Myocyte (in vitro differentiated cells): ENCODE results near the gene MOB3B. TPM values are rescaled to one million over a fixed set of nuclear protein-coding genes. Genes with fewer than 3 reads are reported as not detected.
"Not testable (repeated sequence)": the region's sequence is repeated elsewhere in the genome, so short reads cannot be mapped to it uniquely, and the experiment has no call there.

Experiments used
- DNase-seq: peaks from one replicate; pipeline ENCODE4 v3.0.0-alpha.2; 2012; ENCODE audit warnings: low read depth
- total RNA-seq: library from RNA; depleted of rRNA; stranded (reverse); fragments of >200 nt; gene quantifications from 2 replicates; pipeline ENCODE4 v1.2.3, GENCODE V29; 2014

The MOB3B gene
- total RNA-seq, 1 donor from 2014 or later, result not detected

DNA sequence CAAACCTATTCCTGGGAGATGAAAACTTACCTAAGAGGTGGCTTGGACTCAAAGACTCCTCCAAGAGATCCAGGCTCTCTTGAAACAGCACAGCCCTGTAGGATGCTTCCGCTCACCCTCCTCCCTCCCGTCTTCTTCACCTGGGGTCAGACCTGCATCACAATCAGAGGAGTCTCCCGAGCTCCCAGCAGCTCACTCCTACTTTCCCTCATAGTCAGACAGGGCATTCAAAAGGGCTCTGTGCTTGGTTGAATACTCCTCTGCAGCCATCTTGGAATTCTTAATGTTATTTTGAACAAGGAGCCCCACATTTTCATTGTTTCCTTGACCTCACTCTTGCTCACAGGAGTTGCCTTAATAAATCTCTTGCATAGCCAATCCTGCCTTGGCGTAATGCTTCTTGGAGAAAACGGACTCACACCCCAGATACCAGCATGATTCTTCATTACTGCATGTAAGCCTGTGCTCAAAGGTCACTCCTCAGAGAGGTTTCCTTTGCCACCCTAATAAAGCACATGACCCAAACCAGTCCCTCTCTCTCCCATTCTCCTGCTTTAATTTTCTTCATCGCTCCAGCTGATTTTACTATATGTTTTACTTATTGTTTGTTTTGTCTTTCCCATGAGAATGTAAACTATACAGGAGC, 52.6 kb downstream of the MOB3B start:
- no peak for DNase-seq

DNA sequence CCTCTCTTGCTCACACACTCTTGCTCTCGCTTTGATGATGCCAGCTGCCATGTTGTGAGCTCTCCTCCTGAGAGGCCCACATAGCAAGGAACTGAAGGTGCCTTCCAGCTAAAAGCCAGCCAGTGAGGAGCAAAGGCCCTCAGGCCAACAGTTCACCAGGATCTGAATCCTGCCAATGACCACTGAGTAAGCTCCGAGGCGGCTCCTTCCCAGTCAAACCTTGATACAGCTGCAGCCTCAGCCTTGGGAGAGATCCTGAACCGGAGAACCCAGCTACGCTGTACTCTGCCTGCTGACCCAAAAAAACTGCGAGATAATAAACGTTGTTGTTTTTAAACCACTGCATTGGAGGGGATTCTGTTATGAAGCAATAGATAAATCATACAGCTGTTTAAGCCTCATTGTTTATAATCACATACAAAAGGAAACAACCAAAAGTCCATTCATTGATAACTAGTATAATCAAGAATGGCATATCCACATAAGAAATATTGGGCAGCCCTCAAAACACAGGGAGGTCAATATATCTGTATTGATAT, 54.5 kb downstream of the MOB3B start:
- DNase-seq, result no peak

DNA sequence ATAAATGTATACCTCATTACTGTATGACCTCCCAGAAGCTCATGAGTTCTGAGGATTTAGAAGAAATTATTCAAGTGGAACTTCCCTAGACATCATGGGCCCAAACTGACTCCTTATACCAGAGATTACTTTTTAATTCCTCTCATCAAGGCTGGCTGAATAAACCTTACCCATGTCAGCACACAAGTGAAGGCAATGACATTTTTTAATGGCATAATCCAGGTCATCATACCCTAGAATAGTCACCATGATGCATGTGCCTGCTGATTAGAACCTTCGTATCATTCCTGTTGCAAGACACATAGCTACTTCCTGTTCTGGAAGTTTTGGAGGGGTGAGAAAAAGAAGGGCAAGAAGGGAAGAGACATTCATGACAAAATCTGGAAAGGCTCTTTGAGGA, 55.3 kb downstream of the MOB3B start:
- no peak for DNase-seq

DNA sequence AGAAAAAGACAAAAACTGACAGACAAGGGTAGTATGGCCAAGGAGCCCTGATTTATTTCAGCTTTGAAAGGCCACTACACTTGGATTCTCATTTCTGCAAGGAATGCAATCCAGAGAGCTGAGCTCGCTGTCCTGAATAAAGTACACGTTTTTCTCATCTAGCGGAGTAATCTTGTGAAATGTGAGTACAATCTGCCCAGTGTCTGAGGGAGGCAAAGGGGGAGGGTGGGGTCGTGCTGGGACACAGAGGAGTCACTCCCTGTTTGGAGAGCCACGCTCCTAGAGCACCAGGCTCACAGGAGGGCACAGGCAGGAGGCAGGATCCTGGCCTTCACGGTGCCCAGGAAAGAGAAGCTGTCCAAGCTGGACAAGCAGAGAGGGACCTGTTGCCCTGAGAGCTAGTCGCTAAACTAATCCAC, 56.5 kb downstream of the MOB3B start:
- no peak for DNase-seq

DNA sequence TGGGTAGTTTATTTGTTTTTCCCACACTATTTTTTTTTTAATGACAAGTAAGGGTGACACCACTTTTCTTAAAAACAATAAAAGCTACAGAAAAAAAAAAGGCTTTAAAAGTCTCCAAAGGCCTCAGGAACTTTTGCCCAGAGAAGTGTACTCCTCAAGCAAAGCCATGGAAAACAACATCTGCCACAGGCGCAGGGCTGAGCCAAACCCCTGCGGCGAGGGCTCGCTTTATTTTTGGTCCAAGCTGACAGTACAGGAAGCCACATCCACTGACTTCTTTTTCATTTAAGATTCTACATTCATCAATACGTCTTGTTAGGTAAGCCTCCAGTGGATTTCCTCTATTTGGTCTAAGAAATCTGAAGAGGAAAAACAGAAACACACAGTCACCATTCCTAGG, 57.4 kb downstream of the MOB3B start:
- peak; percentile 20 for DNase-seq

DNA sequence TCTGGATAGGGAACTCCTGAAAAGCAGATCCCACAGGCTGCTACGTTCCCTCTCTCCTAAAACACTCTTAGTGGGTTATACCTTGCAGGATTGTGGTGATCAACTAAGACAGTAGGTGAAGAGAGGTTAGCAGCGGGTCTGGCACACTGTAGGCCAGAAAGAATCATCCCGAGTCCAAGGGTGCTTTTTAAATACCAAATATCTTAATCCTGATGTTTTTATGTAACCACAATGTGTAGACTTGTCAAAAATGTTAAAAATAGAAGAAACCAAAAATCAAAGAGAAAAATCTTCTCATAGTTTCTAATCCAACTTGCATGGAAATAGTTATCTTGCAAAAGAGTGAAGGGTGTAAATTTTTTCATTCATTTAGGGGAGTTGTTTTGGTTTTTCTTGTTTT, 57.8 kb downstream of the MOB3B start:
- no peak for DNase-seq

DNA sequence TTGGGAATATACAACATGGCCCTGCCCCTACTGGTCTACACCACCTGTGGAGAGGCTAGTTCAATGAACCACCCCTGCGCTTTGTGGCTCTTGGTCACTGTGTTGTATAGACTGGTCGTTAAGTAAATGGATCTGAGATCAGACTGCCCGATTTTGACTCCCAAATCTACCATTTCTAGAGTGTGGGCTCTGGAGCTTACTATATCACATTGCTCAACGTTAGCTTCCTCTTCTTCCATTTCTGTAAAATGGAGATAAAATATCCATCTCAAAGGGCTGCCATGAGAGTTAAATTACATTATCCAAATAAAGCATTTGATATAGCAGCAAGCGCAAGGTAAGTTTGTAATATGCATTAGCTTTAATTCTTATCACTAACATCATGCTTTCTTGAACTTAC, 58.2 kb downstream of the MOB3B start:
- DNase-seq, result no peak

DNA sequence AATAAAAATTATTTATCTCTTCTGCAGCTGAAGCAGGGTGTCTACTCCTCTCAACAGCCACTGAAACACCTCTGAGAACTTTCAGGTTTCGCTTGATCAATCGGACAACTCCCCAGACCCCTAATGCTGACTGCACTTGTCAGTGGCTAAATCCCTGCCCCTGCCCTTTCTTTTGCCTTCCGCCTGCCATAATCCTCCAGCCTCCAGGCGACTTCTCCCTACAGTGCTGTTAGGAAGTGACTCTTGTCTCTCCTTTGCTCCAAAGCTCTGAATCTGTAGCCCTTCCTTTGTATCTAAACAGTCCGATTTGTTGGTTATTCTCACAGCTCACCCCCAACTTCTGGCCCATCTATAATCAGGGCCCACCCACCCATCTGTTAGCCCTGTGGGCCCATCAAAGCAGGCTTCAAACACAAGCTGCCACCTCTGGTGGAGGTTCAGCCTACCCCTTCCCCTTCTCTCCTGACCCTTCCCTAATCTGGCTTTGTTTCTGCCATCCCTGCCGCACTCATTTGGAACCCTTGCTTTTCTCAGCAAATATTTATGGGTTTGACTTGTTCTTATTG, 59.2 kb downstream of the MOB3B start:
- no peak for DNase-seq

DNA sequence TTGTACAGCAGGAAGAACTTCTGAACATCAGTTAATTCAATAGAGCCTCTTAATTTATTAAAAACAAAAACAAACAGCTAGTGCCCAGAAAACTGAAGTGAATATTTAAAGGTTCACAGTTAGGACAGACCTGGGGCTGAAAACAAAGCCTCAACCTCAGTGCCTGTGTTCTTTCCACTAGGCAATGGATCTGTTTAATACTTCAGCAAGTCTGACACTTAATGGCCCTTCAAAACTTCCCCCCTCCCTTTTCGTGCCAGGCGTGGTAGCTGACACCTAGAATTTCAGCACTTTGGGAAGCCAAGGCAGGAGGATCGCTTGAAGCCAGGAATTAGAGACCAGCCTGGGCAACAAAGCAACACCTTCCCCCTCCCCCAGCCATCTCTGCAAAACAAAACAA, 60.1 kb downstream of the MOB3B start:
- no peak for DNase-seq

DNA sequence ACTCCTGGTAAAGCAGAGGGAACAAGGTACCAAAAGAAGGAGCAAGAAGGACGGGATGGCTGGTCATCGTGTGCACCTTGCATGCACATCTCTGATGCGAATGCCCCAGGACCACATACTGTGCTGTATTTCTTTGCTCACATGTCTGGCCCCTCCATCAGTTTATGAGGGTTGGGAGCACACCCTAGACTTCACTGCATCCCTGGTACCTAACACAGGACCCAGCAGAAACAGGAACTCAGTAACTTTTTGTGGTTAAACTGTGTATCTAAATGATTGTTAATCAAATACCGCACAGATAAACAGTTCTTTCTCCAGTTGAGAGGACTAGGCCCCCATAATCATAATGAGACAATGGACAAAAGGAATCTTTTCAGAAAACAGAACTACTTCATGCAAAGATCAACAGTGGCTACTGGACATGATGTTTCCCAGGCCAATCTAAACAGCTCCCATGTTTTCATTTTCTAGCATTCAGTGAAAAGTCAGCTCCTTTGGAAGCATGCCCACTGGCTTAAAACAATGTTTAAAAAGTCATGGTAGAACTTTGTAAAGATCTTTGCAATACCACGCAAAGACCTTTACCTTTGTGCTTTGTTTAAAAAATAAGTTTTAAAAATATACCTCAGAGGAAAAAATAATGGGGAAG, 61.0 kb downstream of the MOB3B start:
- DNase-seq, result no peak

DNA sequence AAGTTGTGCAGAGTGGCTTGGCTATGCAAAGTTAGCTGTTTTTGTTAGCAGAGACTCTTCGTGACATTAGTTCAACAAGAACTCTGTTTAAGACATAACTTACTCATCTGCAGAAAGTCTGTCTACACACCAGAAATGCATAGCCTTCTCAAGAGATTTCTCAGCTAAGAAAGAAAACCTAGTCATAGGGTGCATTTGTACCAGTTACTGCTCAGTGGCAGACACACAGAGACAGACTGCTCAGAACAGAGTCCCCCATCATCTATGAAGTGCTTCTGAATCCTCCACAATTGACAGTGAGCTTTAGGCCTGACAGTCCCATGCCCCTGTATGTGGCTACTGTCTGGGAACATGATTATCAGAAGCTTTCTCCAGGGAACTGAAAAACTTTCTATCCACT, 61.6 kb downstream of the MOB3B start:
- no peak for DNase-seq

DNA sequence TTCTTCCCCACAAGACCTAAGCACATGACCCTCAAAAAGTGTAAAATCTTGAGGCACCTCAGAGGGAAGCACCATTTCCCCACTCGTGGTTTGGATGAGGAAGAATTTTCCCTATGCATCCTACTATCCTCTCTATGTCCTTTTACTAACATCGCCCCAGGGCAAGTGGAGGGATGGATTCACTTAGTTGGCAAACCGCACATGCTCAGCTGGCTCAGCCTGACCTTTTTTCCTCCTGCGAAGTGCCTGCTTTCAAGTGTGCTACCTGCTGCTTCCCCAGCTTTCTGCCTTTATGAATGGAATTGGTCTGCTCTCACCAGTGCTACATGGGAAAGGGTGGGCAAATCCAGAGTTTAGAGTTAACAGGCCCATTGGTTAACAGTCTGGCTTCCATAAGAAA, 62.1 kb downstream of the MOB3B start:
- DNase-seq, result no peak

DNA sequence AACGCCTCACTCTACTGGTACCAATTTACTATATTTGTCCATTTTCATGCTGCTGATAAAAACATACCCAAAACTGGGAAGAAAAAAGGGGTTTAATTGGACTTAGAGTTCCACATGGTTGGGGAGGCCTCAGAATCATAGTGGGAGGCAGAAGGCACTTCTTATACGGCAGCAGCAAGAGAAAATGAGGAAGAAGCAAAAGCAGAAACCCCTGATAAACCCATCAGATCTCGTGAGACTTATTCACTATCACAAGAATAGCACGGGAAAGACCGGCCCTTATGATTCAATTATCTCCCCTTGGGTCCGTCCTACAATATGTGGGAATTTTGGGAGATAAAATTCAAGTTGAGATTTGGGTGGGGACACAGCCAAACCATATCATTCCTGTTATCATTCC, 63.1 kb downstream of the MOB3B start:
- DNase-seq, result not testable (repeated sequence)

DNA sequence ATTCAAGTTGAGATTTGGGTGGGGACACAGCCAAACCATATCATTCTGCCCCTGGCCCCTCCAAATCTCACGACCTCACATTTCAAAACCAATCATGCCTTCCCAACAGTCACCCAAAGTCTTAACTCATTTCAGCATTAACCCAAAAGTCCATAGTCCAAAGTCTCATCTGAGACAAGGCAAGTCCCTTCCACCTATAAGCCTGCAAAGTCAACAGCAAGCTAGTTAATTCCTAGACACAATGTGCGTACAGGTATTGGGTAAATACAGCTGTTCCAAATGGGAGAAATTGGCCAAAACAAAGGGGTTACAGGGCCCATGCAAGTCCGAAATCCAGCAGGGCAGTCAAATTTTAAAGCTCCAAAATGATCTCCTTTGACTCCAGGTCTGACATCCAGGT, 64.7 kb downstream of the MOB3B start:
- DNase-seq, result not testable (repeated sequence)

DNA sequence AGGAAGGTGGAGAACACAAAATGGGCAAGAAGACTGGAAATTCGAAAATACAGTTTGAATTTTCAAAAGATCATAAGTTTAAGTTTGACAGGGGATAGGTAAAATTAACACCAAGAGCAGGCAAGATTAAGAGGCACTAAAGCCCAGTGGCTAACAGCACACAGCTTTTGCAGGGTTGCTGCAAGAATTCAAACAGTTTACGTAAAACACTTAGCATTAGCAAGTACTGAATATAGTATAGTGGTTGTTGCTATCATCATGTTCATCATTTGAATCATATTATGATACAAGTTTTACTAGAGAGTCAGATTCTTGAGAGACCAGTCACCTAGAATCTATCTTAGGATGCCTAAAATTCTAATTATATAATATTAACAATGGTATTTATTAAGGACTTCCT, 66.8 kb downstream of the MOB3B start:
- DNase-seq, result no peak

DNA sequence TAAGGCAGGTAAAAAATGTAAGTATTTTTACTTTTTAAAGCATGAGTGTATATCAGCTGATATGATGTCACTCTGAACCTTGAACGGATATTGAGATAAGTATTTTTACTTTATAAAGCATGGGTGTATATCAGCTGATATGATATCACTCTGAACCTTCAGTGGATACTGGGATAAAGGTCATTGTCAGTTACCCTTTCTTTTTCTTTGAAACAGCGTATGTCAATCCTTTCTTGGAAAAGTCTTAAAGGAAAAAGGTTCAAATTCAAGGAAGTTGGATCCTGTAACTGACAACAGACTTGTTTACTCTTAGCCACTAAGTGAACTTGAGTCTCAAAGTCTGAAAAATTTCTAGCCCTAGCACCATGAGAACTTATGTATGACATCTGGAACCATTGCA, 67.2 kb downstream of the MOB3B start:
- DNase-seq, result no peak

DNA sequence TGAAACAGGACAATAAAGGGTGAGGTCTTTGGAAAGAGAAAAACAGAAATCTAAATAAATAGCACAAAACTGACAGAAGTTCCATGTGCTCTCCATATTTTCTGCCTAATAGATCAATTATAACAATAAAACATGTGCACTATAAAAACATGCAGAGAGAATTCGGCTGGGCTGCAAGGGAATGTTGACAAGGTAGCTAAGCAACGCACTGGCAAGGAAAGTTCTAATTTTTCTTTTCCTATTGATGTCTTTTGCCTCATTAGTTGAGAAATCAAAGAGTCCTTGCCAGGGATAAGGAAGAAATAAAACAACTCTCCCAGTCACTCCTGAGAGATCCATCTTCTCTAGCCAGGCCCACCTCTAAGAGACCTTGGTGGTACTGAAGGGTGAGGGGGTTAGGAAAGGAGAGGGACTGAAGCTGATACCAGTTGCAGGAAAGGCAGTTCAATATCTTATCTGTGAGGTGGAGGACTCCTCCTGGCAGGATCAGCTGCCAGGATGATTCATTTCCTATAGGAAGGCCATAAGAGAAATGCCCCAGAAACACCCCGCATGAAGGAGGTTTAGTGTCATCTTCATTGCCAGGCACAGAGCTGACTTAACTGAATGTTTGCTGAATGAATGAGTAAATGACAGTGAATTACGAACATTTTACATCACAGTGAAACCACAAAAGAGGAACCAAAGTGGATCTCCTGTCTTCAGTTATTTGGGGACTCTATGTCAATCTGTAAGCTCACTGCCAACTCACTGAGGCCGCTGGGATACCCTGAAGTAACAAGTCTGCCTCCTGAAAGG, 69.2 kb downstream of the MOB3B start:
- no peak for DNase-seq

DNA sequence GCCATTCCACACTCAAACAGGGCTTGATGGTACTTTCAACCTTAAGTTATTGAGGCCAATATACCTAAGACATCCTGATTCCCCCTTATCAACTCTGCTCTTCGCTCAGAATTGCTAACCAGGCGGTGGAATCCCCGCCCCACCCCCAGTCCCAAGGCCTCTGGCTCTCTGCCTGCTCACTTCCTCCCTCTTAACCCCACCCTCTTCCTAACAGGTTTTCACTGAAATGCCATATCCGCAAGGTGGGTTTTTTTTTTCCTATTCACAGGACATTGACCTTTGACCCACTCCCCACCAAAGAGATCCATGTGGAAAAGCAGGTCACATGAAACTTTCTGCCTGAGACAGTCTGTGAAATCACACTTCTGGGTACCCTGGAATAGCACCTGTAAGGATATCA, 72.2 kb downstream of the MOB3B start:
- DNase-seq, result no peak

DNA sequence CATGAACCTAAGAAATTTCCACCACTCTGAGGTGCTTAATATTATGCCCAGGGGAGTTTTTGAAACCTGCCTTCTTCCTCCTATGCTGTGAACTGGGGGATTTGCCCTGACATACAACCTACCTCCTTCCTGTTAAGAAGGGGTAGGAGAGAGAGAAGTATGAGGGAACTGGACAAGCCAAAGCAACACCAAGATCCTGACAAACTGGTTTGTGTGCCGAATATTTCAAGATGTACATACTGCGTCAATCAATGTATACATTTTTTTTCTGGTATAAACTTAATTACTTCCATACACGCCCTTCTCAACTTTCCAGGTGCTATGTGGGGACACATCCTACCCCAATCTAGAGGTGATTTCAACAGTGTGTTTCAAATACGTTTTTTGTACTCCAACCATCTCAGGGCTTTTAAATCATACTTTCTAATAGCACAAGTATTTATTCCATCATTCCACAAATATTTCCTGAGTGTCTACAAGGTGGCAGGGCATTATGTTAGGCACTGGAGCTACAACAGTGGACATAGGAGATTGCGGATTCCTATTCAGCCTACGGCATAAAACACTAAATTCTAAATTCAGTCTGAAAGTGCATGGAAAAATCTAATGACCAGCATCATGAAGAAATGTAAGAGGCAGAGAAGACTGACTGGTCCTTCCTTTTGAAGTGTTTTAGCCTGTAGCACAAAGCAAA, 75.6 kb downstream of the MOB3B start:
- no peak for DNase-seq

DNA sequence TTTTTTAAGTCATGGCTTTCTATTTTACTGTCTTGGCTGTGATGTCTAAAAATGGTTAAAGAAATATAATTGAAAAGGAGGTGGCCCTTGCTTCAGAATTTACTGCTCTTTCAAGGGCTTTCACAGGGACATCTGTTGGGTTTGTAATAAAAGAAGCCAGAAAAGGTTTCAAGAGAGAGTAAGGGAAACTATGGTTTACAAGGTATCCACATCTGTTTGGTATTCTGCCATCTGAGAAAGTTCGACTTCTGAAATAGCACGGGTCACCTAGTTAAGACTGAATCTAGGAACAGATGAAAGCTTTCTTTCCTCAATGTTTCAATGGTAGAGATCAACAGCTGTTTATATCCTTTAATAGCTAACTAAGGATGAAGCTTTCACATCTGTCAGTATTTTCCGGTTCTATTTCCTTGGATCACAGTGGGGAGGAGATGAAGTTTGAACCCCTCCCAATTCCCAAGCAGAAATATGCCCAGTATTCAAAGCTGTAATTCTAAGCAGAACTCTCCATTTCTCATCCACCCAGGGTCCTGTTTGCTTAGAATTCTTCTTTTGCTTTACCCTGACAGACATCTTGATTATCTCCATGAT, 78.3 kb downstream of the MOB3B start:
- no peak for DNase-seq

DNA sequence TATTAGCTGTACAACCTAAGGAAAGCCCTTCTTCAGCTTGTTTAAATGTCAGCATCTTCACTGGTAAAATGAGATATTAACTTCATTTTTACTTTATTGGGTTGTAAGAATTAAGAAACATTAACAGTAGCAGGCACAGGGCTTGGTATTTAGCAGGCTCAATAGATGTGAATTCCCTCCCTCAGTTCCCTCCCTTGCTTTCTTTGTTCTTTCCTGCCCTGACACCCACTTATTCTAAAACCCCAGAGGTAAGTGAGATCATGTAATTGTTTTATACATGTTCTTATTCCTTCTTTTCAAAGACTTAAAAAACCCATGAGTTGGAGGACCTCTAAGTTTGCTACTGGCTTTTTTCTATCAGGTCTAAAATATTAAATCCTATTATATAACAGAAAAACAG, 78.9 kb downstream of the MOB3B start:
- no peak for DNase-seq
